Loucy (cell line): ENCODE data around the gene ZNF664.
A peak's percentile ranks its signal among the peaks of the same experiment; 100 is the strongest.

Experiments used
- H2AFZ ChIP-seq: fragments of 200-600 bp; sonication (generic); 2 replicates; pipeline ENCODE4 v1.6.0; 2016; ENCODE audit warnings: antibody characterized with exemption, mild to moderate bottlenecking, low read length, moderate library complexity
- H3F3A ChIP-seq: fragments of 200-600 bp; 2 replicates; pipeline ENCODE4 v1.6.0; 2016; ENCODE audit warnings: antibody characterized with exemption, low read depth, mild to moderate bottlenecking
- H3K27me3 ChIP-seq: fragments of 200-600 bp; sonication (generic); 2 replicates; pipeline ENCODE4 v1.6.1; 2014; ENCODE audit warnings: low read length, mild to moderate bottlenecking; ENCODE audit not compliant: insufficient read depth, poor library complexity, severe bottlenecking
- H3K36me3 ChIP-seq: fragments of 200-600 bp; sonication (generic); 2 replicates; pipeline ENCODE4 v1.6.1; 2016; ENCODE audit warnings: low read length; ENCODE audit not compliant: insufficient read depth
- H3K4me1 ChIP-seq: fragments of 200-600 bp; sonication (generic); 2 replicates; pipeline ENCODE4 v1.5.1; 2014; ENCODE audit warnings: low read length, mild to moderate bottlenecking; ENCODE audit not compliant: insufficient read depth, poor library complexity, severe bottlenecking
- H3K4me2 ChIP-seq: fragments of 200-600 bp; sonication (generic); 2 replicates; pipeline ENCODE4 v1.6.0; 2014; ENCODE audit warnings: antibody characterized with exemption, low read length, low read depth, mild to moderate bottlenecking; ENCODE audit not compliant: poor library complexity, severe bottlenecking
- H3K4me3 ChIP-seq: fragments of 200-600 bp; sonication (generic); 2 replicates; pipeline ENCODE4 v1.5.1; 2014; ENCODE audit warnings: low read length, mild to moderate bottlenecking, mixed read lengths; ENCODE audit not compliant: poor library complexity, severe bottlenecking
- H3K79me2 ChIP-seq: fragments of 200-600 bp; sonication (generic); 2 replicates; pipeline ENCODE4 v1.6.1; 2014; ENCODE audit warnings: low read length; ENCODE audit not compliant: insufficient read depth
- H3K9ac ChIP-seq: fragments of 200-600 bp; sonication (generic); 2 replicates; pipeline ENCODE4 v1.6.0; 2014; ENCODE audit warnings: mild to moderate bottlenecking, low read depth, low read length, moderate library complexity; ENCODE audit not compliant: poor library complexity, severe bottlenecking
- H3K9me2 ChIP-seq: fragments of 200-600 bp; sonication (generic); replicated peaks from 2 replicates; pipeline ENCODE4 v1.6.1; 2016; ENCODE audit warnings: low read depth, low read length, mixed read lengths
- H3K9me3 ChIP-seq: fragments of 200-600 bp; sonication (generic); 2 replicates; pipeline ENCODE4 v1.6.1; 2014; ENCODE audit warnings: mild to moderate bottlenecking, antibody characterized with exemption, low read length, low read depth; ENCODE audit not compliant: insufficient read depth
- H4K20me1 ChIP-seq: fragments of 200-600 bp; sonication (generic); 2 replicates; pipeline ENCODE4 v1.6.0; 2014; ENCODE audit warnings: antibody characterized with exemption, low read length, mild to moderate bottlenecking; ENCODE audit not compliant: insufficient read depth, poor library complexity, severe bottlenecking
- CTCF ChIP-seq: fragments of 200-600 bp; sonication (generic); conservative IDR thresholded peaks from 2 replicates; pipeline ENCODE4 v1.5.1; 2014; ENCODE audit warnings: mild to moderate bottlenecking, antibody characterized with exemption, low read length
- EZH2phosphoT487 ChIP-seq: fragments of 200-600 bp; IDR thresholded peaks from 2 replicates; pipeline ENCODE4 v1.6.1; 2018; ENCODE audit warnings: antibody characterized with exemption, mild to moderate bottlenecking, moderate library complexity, borderline replicate concordance

Gene ZNF664

GRCh38 chr12:123972457-123973401 is at the start of gene ZNF664, which contains the start of gene CCDC92:
ZNF664 (plus strand) TSS chr12:123973215; CDS start chr12:124012145, 38,930 bp downstream.
CCDC92 (minus strand) TSS chr12:123972831; CDS start chr12:123944305, 28,526 bp downstream.
- Histone ChIP-seq H4K20me1 (peaks cover 32% of the 10 kb centered on the region), H2AFZ (peak within 1 kb of the TSS; percentile 55), H3K9me2 (no peaks in the 10 kb centered on the region), H3K4me3 (peak within 1 kb of the TSS; percentile 77), H3K27me3 (no peaks in the 10 kb centered on the region), H3K4me1 (peaks cover 33% of the 10 kb centered on the region), H3K9me3 (no peaks in the 10 kb centered on the region), H3K4me2 (peak within 1 kb of the TSS; percentile 94), H3K79me2 (peaks cover 41% of the 10 kb centered on the region), H3F3A (no peaks in the 10 kb centered on the region; the same call in 1 of the 2 replicates), H3K9ac (peak within 1 kb of the TSS; percentile 74), H3K36me3 (no peaks in the 10 kb centered on the region)
- TF ChIP-seq EZH2phosphoT487: no peak
- TF ChIP-seq CTCF: no peak

- Histone ChIP-seq H3K4me1 (no peaks in the 10 kb centered on the region), H2AFZ (no peak overlapping the region), H3F3A (no peaks in the 10 kb centered on the region), H3K4me3 (no peak overlapping the region), H3K4me2 (no peak overlapping the region), H3K79me2 (no peaks in the 10 kb centered on the region), H3K36me3 (no peaks in the 10 kb centered on the region), H4K20me1 (no peaks in the 10 kb centered on the region), H3K9me2 (no peaks in the 10 kb centered on the region), H3K27me3 (no peaks in the 10 kb centered on the region), H3K9me3 (no peaks in the 10 kb centered on the region), H3K9ac (no peak overlapping the region)
- no peak for TF ChIP-seq CTCF
- TF ChIP-seq EZH2phosphoT487: no peak
Observed at GRCh38 chr12:123923927-123924326, 49.1 kb upstream of the ZNF664 start.

- H3K4me3 ChIP-seq: no peak overlapping the region
- no peak overlapping the region for H2AFZ ChIP-seq
- H3K36me3 ChIP-seq: no peaks in the 10 kb centered on the region
- H3K9me2 ChIP-seq: no peaks in the 10 kb centered on the region
- TF ChIP-seq CTCF: no peak
- no peak for TF ChIP-seq EZH2phosphoT487
- H4K20me1 ChIP-seq: no peaks in the 10 kb centered on the region
- no peak overlapping the region for H3K9ac ChIP-seq
- no peaks in the 10 kb centered on the region for H3K4me1 ChIP-seq
- H3K9me3 ChIP-seq: no peaks in the 10 kb centered on the region
- no peaks in the 10 kb centered on the region for H3F3A ChIP-seq
- H3K27me3 ChIP-seq: no peaks in the 10 kb centered on the region
- H3K79me2 ChIP-seq: no peaks in the 10 kb centered on the region
- no peak overlapping the region for H3K4me2 ChIP-seq
Observed at GRCh38 chr12:123924539-123924938, 48.5 kb upstream of the ZNF664 start.
